NCI-H2227 treated with DMSO at 0.1 percent for 48 hours (cell line): ENCODE results near the gene HOMER2.
"Not testable (repeated sequence)": the region's sequence is repeated elsewhere in the genome, so short reads cannot be mapped to it uniquely, and the experiment has no call there.

Experiments
- DNase-seq: peaks from one replicate; lab custom pipeline; 2025; lab: John Stamatoyannopoulos, UW

The HOMER2 gene

GRCh38 chr15:82831894-82832600 is 120.5 kb downstream of the HOMER2 start:
- no peak for DNase-seq

DNA sequence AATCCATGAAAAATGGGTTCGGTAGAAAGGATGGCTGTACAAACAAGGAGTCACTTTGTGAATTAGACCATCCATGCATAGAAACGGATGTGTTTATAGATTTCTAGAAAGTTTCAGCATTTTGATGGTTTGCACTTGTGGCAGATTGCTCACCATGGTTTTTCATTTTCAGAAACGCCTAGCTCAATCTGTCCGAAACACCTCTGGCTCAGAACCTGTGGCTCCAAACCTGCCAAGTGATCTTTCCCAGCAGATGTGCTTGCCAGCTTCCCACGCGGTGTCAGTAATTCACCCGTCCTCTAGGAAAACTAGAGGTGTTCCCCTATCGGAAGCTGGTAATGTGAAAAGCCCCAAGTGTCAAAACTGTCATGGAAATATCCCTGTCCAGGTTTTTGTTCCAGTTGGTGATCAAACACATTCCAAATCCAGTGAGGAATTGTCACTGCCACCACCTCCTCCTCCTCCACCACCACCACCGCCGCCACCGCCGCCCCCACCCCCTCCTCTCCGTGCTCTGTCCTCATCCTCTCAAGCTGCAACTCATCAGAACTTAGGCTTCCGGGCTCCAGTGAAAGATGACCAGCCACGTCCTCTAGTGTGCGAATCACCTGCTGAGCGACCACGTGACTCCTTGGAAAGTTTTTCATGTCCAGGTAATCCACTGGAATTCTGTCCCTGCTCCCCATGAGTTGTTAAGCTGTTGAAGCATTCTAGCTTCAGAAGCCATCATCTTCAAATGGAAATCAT is 121.9 kb downstream of the HOMER2 start:
- no peak for DNase-seq

DNA sequence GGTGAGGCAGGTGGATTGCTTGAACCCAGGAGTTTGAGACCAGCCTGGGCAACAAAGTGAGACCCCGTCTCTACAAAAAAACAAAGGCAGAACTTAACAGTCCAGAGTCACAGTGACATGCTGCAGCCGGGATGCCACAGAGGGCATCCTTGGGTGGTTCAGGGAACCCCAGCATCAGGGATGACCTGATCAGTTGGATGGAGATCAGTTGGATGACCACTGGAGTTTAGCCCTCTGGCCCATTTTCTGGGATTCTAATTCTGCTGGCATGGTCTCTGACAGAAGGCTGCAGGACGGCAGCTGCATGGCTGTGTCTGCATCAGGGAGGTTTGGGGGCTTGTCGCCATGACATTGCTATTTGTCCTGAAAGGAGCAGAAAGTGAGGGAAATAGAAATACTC is 123.3 kb downstream of the HOMER2 start:
- DNase-seq: no peak

DNA sequence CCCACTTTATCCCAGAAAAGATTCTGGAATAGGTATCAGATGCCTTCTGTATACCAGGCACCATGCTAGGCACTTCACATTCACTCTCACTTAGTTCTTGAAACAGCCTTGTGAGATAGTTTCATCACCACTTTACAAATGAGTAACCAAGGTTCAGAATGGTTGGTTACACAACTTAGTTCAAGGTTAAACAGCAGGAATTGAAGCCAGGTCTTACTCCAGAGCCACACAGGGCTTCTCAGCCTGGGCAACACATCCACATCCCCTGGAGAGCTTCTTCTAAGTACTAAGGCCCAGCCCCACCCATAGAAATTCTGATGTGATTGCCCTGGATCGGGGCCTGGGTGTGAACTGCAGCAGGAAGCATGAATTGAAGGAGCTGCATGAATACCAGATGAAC is 124.4 kb downstream of the HOMER2 start:
- DNase-seq: no peak

DNA sequence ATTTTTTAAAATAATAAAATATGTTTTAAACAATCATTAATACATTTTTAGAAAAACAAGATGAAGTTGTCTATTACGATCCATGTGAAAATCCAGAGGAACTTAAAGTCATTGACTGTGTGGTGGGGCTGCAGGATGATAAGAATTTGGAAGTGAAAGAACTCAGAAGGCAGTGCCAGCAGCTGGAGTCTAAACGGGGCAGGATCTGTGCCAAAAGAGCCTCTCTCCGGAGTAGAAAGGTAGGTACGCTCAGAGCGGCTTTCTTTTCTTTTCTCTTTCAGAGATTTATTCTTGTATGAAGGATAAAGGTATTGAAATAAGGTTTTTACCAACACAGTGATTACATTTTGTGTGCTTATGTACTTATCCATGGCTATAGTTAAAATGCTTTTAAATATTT is 129.5 kb downstream of the HOMER2 start:
- no peak for DNase-seq

- not testable (repeated sequence) for DNase-seq
Observed at GRCh38 chr15:82821851-82822250, 130.7 kb downstream of the HOMER2 start.

GRCh38 chr15:82821396-82821795 is 131.1 kb downstream of the HOMER2 start:
- not testable (repeated sequence) for DNase-seq

DNA sequence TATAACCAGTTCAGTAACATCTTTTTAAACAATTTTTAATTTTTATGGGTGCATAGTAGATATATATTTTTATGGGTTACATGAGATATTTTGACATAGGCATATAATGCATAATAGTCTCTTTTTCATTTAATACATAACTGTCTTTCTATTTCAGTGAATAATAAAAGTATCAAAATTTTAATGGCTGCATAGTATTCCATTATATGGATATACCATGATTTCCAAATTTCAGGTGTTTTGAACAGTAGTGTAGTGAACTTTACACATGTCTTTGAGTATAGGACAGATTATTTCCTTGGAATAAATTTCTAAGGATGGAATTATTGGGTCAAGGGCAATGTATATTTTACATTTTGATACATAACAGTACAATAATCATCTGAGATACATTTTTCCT is 132.4 kb downstream of the HOMER2 start:
- DNase-seq: no peak

DNA sequence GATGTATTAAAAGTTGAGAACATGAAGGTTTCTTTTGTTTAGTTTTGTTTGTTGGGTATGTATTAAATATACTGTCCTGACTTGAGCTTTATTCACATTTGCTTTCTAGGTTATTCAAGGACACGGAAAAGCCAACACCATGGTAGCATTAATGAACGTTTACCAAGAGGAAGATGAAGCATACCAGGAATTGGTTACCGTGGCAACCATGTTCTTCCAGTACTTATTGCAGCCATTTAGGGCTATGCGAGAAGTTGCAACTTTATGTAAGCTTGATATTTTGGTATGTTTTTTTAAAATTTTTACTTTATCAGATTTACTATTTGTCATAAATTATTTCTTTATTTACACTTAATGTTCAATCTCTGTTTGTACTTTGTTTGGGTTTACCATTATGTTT is 139.5 kb downstream of the HOMER2 start:
- DNase-seq: no peak

- no peak for DNase-seq
Observed at GRCh38 chr15:82810890-82811426, 141.6 kb downstream of the HOMER2 start.

GRCh38 chr15:82810061-82810889 is 142.2 kb downstream of the HOMER2 start:
- DNase-seq: no peak

DNA sequence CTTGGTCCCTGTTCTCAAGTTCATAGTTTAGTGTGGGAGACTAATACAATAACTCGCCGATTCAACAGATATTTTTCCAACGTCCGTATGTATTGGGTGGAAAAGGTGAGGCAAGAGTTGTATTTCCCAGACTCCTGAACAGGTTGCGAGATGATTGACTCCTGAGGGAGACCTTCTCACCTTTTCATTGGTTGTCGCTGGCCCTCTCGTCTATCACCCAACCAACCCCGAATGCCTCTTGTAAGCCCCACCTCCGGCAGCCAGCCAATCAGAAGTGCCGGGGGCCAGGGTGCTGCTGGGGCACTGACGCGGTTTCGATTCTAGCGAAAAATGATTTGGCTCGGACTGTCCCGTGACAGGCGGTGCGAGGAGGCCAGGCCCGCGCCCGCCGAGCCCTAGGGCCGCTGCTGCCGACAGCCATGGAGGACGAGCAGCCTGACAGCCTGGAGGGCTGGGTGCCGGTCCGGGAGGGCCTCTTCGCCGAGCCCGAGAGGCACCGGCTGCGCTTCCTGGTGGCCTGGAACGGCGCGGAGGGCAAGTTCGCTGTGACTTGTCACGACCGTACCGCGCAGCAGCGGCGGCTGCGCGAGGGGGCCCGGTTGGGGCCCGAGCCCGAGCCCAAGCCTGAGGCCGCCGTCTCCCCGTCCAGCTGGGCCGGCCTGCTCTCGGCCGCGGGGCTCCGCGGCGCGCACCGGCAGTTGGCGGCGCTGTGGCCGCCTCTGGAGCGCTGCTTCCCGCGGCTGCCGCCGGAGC is 143.0 kb downstream of the HOMER2 start, which contains the start of gene WHAMM:
Gene WHAMM (plus strand): TSS at position 321 of the 753 bp plus-strand sequence. CDS start 99 bp downstream, at position 420.
- DNase-seq: peak; percentile 92

GRCh38 chr15:82808634-82809041 is 143.9 kb downstream of the HOMER2 start:
- no peak for DNase-seq

- no peak for DNase-seq
Observed at GRCh38 chr15:82807920-82808633, 144.4 kb downstream of the HOMER2 start.

DNA sequence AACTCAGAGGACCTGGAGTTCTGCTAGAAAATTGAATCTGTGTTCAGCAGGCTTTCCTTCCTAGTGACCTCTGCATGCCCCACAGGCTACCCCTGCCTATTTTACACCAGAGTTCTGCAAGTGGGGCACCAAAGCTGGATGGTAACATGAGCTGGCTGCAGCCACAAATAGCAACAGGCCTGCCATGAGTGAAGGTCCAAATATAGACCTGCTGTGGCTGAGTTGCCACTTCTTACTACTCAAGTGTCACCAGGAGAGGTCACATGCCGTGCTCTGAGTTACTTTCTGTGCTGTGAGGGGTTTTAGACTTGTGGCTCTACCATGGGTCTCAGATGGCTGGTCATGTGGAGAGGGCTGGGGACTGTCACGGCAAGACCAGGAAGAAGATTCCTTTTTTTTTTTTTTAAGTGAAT is 146.5 kb downstream of the HOMER2 start, which contains the start of gene FSD2:
Gene FSD2 (minus strand): TSS at position 76 of the 413 bp plus-strand sequence. CDS start 18,679 bp downstream, outside the sequence.
- no peak for DNase-seq

GRCh38 chr15:82804575-82804949 is 148.0 kb downstream of the HOMER2 start:
- no peak for DNase-seq

DNA sequence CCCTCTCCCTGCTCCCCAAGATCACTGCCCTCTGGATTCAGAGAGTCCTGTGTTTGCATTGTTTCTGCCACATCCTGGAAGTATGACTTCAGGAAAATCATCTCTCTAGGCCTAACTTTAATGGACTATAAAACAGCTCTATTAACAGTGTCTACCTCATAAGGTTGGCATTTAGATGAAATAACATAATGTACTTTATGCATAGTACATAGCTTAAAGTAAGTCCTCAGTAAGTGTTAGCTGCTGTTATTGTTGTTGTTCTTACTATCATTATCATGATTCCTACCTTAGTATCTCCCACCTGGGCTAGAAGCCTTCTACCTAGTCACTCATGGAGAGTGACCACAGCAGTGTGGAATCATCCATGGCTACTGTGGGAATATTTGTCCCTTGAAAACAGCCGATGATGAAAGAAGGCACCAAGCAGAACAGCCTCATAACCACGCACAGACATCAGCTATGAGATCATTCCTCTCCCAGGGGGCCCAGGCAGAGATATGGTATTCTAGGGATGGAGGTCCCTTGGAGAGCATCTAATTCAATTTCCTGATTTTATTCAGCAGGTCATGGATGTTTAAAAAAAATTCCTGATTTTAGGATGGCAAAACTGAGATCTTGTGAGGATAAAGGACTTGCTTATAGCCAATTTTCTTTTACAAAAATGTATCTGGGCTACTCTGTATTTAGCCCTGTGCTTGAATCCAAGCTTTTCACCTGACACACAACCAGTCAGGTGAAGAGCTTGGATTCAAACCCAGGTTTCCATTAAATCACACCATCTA is 148.5 kb downstream of the HOMER2 start:
- no peak for DNase-seq

DNA sequence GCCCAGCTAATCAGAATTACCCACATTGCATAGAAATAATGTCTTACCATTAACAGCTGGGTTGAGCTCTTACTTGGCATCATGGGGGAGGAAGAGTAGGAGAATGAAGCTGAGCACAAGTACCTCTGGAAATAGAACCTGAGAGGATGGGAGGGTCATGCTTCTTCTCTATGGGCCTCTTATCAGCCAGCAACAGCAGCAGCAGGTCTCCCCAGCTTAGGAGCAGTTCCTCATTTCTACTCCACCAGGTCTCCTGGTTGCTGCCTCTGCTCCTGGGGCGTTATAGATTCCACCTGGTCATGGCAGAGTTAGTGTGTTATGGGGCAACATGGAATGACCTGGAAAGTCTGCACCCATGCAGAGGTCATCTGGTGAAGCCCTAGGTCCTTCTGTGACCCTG is 150.0 kb downstream of the HOMER2 start:
- no peak for DNase-seq

DNA sequence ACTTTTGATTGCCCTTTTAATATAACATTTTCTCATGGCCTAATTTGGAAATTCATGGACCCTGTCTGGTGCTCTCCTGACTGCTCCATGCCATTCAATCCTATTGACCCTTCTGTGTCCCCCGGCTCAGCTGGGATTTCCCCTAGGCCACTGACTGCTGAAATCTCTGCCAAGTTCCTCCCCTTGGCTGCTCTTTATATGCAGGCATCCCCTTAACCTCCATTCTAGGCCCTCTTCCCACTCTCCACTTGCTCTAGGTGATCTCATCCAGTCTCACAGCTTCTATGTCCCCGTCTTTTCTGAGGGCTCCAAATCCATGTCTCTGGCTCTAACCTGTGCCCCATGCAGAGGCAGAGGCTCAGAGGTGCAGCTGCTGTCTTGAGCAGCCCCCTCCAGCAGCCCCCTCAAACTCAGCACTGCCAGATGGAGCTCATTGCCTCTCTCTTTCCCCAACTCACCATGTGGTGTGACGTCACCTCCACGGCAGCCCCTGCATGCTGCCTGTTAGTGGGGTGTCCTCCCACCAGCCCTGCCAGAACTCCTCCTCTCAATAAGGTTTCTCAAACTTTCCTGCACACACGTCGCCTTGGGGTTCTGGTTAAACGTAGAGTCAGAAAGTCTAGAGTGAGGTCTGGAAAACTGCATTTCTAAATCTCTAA is 153.2 kb downstream of the HOMER2 start:
- no peak for DNase-seq
